Testis (tissue), 2 donors: ENCODE data around the gene HTR4.

Source experiments
- POLR2A ChIP-seq: fragments of 450-650 bp; IDR thresholded peaks from one replicate; pipeline ENCODE4 v1.6.1; 2017; ENCODE audit warnings: antibody characterized with exemption, mild to moderate bottlenecking, moderate library complexity
- TF ChIP-seq, protein P1 (sequence below), 3 experiments: fragments of 450-650 bp in 2 of 3; fragments of 200-600 bp in 1 of 3; sonication (generic) in 1 of 3; IDR thresholded peaks; one replicate each; pipeline ENCODE4 v1.5.1; 2016 to 2019; ENCODE audit warnings: antibody characterized with exemption in 3 of 3, mild to moderate bottlenecking in 2 of 3, moderate library complexity in 1 of 3

DNA sequence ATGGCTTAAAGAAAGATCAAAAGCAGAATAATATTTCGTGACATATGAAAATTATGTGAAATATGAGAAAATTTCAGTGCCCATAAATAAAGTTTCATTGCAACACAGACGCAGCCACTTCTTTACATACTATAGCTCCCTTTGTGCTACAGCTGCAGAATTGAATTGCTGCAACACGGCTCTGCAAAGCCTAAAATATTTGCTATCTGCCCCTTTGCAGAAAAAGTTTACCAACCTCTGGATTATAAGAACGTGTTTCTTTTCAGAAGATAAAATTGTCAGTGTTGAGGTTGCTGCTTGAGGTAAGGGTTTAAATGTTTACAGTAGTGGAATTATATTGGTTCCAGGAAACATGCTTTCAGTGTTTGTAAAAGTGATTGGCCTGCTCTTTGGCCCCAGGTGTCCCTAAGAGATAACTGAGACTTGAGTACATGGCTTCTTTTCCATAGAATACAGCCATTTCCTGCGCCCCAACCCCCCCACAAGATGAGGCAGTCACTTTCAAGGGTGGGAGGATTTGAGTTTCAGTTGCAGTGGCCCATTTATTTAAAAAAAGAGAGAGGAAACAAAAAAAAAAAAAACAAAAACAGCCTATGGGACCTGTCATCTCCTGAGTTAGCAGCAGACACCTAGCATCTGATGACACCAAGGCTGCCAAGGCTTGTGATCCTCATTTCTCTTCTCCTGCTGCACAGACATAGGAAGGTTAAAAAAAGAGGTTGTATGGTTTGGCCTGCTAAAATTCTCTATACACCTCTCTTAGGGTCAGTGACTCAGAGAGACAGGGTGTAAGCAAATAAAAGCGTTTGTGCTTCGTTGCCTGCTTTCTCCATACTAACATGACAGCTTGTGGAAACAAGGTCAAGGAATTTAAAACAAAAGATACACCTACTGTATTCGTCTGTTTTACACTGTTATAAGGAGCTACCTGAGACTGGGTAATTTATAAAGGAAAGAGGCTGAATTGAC is 28.0 kb upstream of the HTR4 start:
- TF ChIP-seq POLR2A = no peak
- TF ChIP-seq, protein P1, sequence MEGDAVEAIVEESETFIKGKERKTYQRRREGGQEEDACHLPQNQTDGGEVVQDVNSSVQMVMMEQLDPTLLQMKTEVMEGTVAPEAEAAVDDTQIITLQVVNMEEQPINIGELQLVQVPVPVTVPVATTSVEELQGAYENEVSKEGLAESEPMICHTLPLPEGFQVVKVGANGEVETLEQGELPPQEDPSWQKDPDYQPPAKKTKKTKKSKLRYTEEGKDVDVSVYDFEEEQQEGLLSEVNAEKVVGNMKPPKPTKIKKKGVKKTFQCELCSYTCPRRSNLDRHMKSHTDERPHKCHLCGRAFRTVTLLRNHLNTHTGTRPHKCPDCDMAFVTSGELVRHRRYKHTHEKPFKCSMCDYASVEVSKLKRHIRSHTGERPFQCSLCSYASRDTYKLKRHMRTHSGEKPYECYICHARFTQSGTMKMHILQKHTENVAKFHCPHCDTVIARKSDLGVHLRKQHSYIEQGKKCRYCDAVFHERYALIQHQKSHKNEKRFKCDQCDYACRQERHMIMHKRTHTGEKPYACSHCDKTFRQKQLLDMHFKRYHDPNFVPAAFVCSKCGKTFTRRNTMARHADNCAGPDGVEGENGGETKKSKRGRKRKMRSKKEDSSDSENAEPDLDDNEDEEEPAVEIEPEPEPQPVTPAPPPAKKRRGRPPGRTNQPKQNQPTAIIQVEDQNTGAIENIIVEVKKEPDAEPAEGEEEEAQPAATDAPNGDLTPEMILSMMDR (IDR thresholded peaks at IDR 0.05) = no peak
